HEK293 (cell line): Measurements from ENCODE around the gene RASA1.
A peak's percentile ranks its signal among the peaks of the same experiment; 100 is the strongest.

Experiments
- CTCF ChIA-PET: fragments of 350-600 bp; formaldehyde crosslinking; extraction: SDS; loops from one replicate; lab custom pipeline; 2021; ENCODE audit warnings: antibody characterized with exemption; lab: Yijun Ruan, JAX
- POLR2A ChIA-PET: fragments of 300-600 bp; formaldehyde crosslinking; extraction: SDS; loops from one replicate; lab custom pipeline; 2020; ENCODE audit warnings: antibody characterized with exemption, inconsistent platforms; lab: Yijun Ruan, JAX
- H3K27ac ChIP-seq: fragments of 200-500 bp; sonication (Bioruptor generic); 2 replicates; pipeline ENCODE4 v1.5.1; 2014; ENCODE audit warnings: low read depth, low read length, control low read depth, inconsistent platforms; ENCODE audit errors: extremely low read depth
- H3K36me3 ChIP-seq, 2 experiments: fragments of 200-500 bp in 1 of 2; sonication (Bioruptor generic) in 1 of 2; 1 replicate in 1 of 2; 2 replicates in 1 of 2; pipeline ENCODE4 v1.5.1; 2014 to 2017; ENCODE audit warnings: inconsistent platforms in 2 of 2, low read length in 2 of 2; ENCODE audit not compliant: control insufficient read depth in 2 of 2, insufficient read depth in 1 of 2
- H3K4me1 ChIP-seq: fragments of 200-500 bp; sonication (Bioruptor generic); 2 replicates; pipeline ENCODE4 v1.5.1; 2014; ENCODE audit warnings: mild to moderate bottlenecking, low read length, inconsistent platforms; ENCODE audit not compliant: control insufficient read depth, insufficient read depth
- H3K4me3 ChIP-seq: 2 replicates; pipeline ENCODE4 v1.5.1; 2011; ENCODE audit warnings: low read depth, mild to moderate bottlenecking, control low read depth, low read length, moderate library complexity
- H3K9me3 ChIP-seq: fragments of 200-500 bp; sonication (Bioruptor generic); 2 replicates; pipeline ENCODE4 v1.5.1; 2014; ENCODE audit warnings: low read depth, low read length, inconsistent platforms; ENCODE audit not compliant: control insufficient read depth, insufficient read depth
- BCL11A ChIP-seq: fragments of 450-650 bp; formaldehyde crosslinking; IDR thresholded peaks from 2 replicates; pipeline ENCODE4 v1.5.1; 2016; ENCODE audit warnings: low read depth, missing biosample characterization, missing genetic modification characterization
- BCL11B ChIP-seq: fragments of 450-650 bp; formaldehyde crosslinking; IDR thresholded peaks from 2 replicates; pipeline ENCODE4 v1.5.1; 2016; ENCODE audit warnings: low read depth, missing biosample characterization, missing genetic modification characterization
- EGR2 ChIP-seq: fragments of 450-650 bp; formaldehyde crosslinking; IDR thresholded peaks from 2 replicates; pipeline ENCODE4 v1.5.1; 2016; ENCODE audit warnings: low read depth, missing biosample characterization, missing genetic modification characterization
- GLI2 ChIP-seq: fragments of 450-650 bp; formaldehyde crosslinking; IDR thresholded peaks from 2 replicates; pipeline ENCODE4; 2017; ENCODE audit warnings: missing biosample characterization, missing genetic modification characterization, low read depth, borderline replicate concordance
- KLF7 ChIP-seq: fragments of 450-650 bp; formaldehyde crosslinking; IDR thresholded peaks from 2 replicates; pipeline ENCODE4 v1.5.1; 2016; ENCODE audit warnings: missing biosample characterization, missing genetic modification characterization, borderline replicate concordance
- OSR2 ChIP-seq: fragments of 450-650 bp; formaldehyde crosslinking; IDR thresholded peaks from 2 replicates; pipeline ENCODE4 v1.5.1; 2016; ENCODE audit warnings: missing biosample characterization, missing genetic modification characterization
- PRDM6 ChIP-seq: fragments of 450-650 bp; formaldehyde crosslinking; IDR thresholded peaks from 2 replicates; pipeline ENCODE4 v1.5.1; 2017; ENCODE audit warnings: missing biosample characterization, missing genetic modification characterization
- SALL2 ChIP-seq: fragments of 450-650 bp; formaldehyde crosslinking; IDR thresholded peaks from 2 replicates; pipeline ENCODE4 v1.5.0; 2017; ENCODE audit warnings: missing biosample characterization, mild to moderate bottlenecking, missing genetic modification characterization, borderline replicate concordance
- SP2 ChIP-seq: fragments of 450-650 bp; formaldehyde crosslinking; IDR thresholded peaks from 2 replicates; pipeline ENCODE4 v1.5.1; 2016; ENCODE audit warnings: missing biosample characterization, missing genetic modification characterization
- SP3 ChIP-seq: fragments of 450-650 bp; formaldehyde crosslinking; IDR thresholded peaks from 2 replicates; pipeline ENCODE4 v1.5.1; 2016; ENCODE audit warnings: missing biosample characterization, missing genetic modification characterization
- WT1 ChIP-seq: fragments of 450-650 bp; formaldehyde crosslinking; IDR thresholded peaks from 2 replicates; pipeline ENCODE4 v1.5.1; 2016; ENCODE audit warnings: missing biosample characterization, missing genetic modification characterization
- ZBTB6 ChIP-seq: fragments of 450-650 bp; formaldehyde crosslinking; IDR thresholded peaks from 2 replicates; pipeline ENCODE4 v1.5.1; 2017; ENCODE audit warnings: missing biosample characterization, missing genetic modification characterization
- ZFP41 ChIP-seq: fragments of 450-650 bp; formaldehyde crosslinking; IDR thresholded peaks from 2 replicates; pipeline ENCODE4 v1.5.1; 2016; ENCODE audit warnings: missing biosample characterization, missing genetic modification characterization, borderline replicate concordance
- ZFP69B ChIP-seq: fragments of 450-650 bp; formaldehyde crosslinking; IDR thresholded peaks from 2 replicates; pipeline ENCODE4 v1.5.1; 2016; ENCODE audit warnings: missing biosample characterization, missing genetic modification characterization
- ZIC2 ChIP-seq: fragments of 450-650 bp; formaldehyde crosslinking; IDR thresholded peaks from 2 replicates; pipeline ENCODE4 v1.5.1; 2016; ENCODE audit warnings: missing biosample characterization, missing genetic modification characterization
- ZNF10 ChIP-seq: fragments of 450-650 bp; formaldehyde crosslinking; IDR thresholded peaks from 2 replicates; pipeline ENCODE4 v1.5.1; 2017; ENCODE audit warnings: missing biosample characterization, missing genetic modification characterization
- ZNF112 ChIP-seq: fragments of 450-650 bp; formaldehyde crosslinking; IDR thresholded peaks from 2 replicates; pipeline ENCODE4 v1.5.0; 2017; ENCODE audit warnings: missing biosample characterization, missing genetic modification characterization
- ZNF169 ChIP-seq: fragments of 450-650 bp; formaldehyde crosslinking; IDR thresholded peaks from 2 replicates; pipeline ENCODE4 v1.5.1; 2016; ENCODE audit warnings: missing biosample characterization, missing genetic modification characterization
- ZNF2 ChIP-seq: fragments of 450-650 bp; formaldehyde crosslinking; IDR thresholded peaks from 2 replicates; pipeline ENCODE4 v1.5.1; 2016; ENCODE audit warnings: missing biosample characterization, missing genetic modification characterization
- ZNF223 ChIP-seq: fragments of 450-650 bp; formaldehyde crosslinking; IDR thresholded peaks from 2 replicates; pipeline ENCODE4 v1.5.1; 2016; ENCODE audit warnings: missing biosample characterization, missing genetic modification characterization
- ZNF335 ChIP-seq: fragments of 450-650 bp; formaldehyde crosslinking; conservative IDR thresholded peaks from 2 replicates; pipeline ENCODE4 v1.5.1; 2016; ENCODE audit warnings: missing biosample characterization, missing genetic modification characterization
- ZNF449 ChIP-seq: fragments of 450-650 bp; formaldehyde crosslinking; IDR thresholded peaks from 2 replicates; pipeline ENCODE4 v1.5.1; 2017; ENCODE audit warnings: missing biosample characterization, mild to moderate bottlenecking, missing genetic modification characterization, moderate library complexity
- ZNF473 ChIP-seq: fragments of 450-650 bp; formaldehyde crosslinking; IDR thresholded peaks from 2 replicates; pipeline ENCODE4 v1.5.1; 2017; ENCODE audit warnings: missing biosample characterization, missing genetic modification characterization
- ZNF513 ChIP-seq: fragments of 450-650 bp; IDR thresholded peaks from 2 replicates; pipeline ENCODE4 v1.5.1; 2018; ENCODE audit warnings: missing biosample characterization, missing genetic modification characterization
- ZNF544 ChIP-seq: fragments of 450-650 bp; formaldehyde crosslinking; IDR thresholded peaks from 2 replicates; pipeline ENCODE4 v1.5.0; 2017; ENCODE audit warnings: missing biosample characterization, missing genetic modification characterization
- ZNF549 ChIP-seq: fragments of 450-650 bp; IDR thresholded peaks from 2 replicates; pipeline ENCODE4 v1.5.1; 2018; ENCODE audit warnings: missing biosample characterization, missing genetic modification characterization, mild to moderate bottlenecking, inconsistent platforms, moderate library complexity
- ZNF555 ChIP-seq: fragments of 450-650 bp; formaldehyde crosslinking; conservative IDR thresholded peaks from 2 replicates; pipeline ENCODE4 v1.5.1; 2017; ENCODE audit warnings: missing biosample characterization, mild to moderate bottlenecking, missing genetic modification characterization, inconsistent platforms
- ZNF560 ChIP-seq: fragments of 450-650 bp; formaldehyde crosslinking; IDR thresholded peaks from 2 replicates; pipeline ENCODE4 v1.5.1; 2017; ENCODE audit warnings: missing biosample characterization, missing genetic modification characterization, borderline replicate concordance
- ZNF596 ChIP-seq: fragments of 450-650 bp; IDR thresholded peaks from 2 replicates; pipeline ENCODE4 v1.5.0; 2018; ENCODE audit warnings: missing biosample characterization, mild to moderate bottlenecking, missing genetic modification characterization, moderate library complexity
- ZNF621 ChIP-seq: fragments of 450-650 bp; formaldehyde crosslinking; IDR thresholded peaks from 2 replicates; pipeline ENCODE4 v1.5.1; 2017; ENCODE audit warnings: missing biosample characterization, missing genetic modification characterization
- ZNF670 ChIP-seq: fragments of 450-650 bp; formaldehyde crosslinking; IDR thresholded peaks from 2 replicates; pipeline ENCODE4 v1.5.1; 2016; ENCODE audit warnings: missing biosample characterization, missing genetic modification characterization, low read depth
- ZSCAN5A ChIP-seq: fragments of 450-650 bp; formaldehyde crosslinking; IDR thresholded peaks from 2 replicates; pipeline ENCODE4 v1.5.1; 2016; ENCODE audit warnings: missing biosample characterization, missing genetic modification characterization

The RASA1 gene

GRCh38 chr5:87266914-87267573 is 639 bp upstream of the RASA1 start:
- CTCF ChIA-PET, result no interaction called here
- POLR2A ChIA-PET, result interaction anchor here (0.6 to 1.7 kb wide), 11 partner anchors 8 to 171 kb away, joined by 3 to 9 read pairs (median 5); no protein-coding TSS in a partner anchor
- Histone ChIP-seq H3K27ac (peak overlapping the region; percentile 95), H3K9me3 (no peaks in the 10 kb centered on the region), H3K4me1 (peaks cover 5% of the 10 kb centered on the region; the same call in 1 of the 2 replicates), H3K4me3 (peak overlapping the region; percentile 84), H3K36me3 (peaks cover 0 to 4% of the 10 kb centered on the region in 2 experiments; a peak in 1 of 3 replicates)
- TF ChIP-seq KLF7 (tag by site-specific recombination) (no peak), ZNF670 (tag by site-specific recombination) (no peak), BCL11A (tag by site-specific recombination) (no peak), GLI2 (tag by site-specific recombination) (no peak), BCL11B (tag by site-specific recombination) (peak; percentile 14; the same call in 1 of the 2 replicates), ZSCAN5A (tag by site-specific recombination) (no peak), ZNF169 (tag by site-specific recombination) (no peak), ZNF555 (tag by site-specific recombination) (no peak), ZIC2 (tag by site-specific recombination) (no peak), ZNF513 (tag by site-specific recombination) (peak; percentile 56), ZFP69B (tag by site-specific recombination) (no peak; the same call in 1 of the 2 replicates), ZNF223 (tag by site-specific recombination) (no peak), WT1 (tag by site-specific recombination) (no peak), ZNF560 (no peak), OSR2 (no peak), ZNF449 (tag by site-specific recombination) (0 out of 2 replicates have a peak, but pooled peaks have one; percentile 13), ZNF621 (tag by site-specific recombination) (no peak), ZNF549 (tag by site-specific recombination) (no peak), ZBTB6 (tag by site-specific recombination) (no peak), ZNF10 (tag by site-specific recombination) (no peak), ZNF2 (tag by site-specific recombination) (peak; percentile 75), ZNF473 (tag by site-specific recombination) (no peak), ZNF112 (tag by site-specific recombination) (no peak), SP3 (tag by site-specific recombination) (no peak), ZNF544 (tag by site-specific recombination) (no peak), ZNF596 (tag by site-specific recombination) (no peak), PRDM6 (tag by site-specific recombination) (no peak; the same call in 1 of the 2 replicates), ZFP41 (tag by site-specific recombination) (no peak), EGR2 (tag by site-specific recombination) (no peak), SALL2 (tag by site-specific recombination) (no peak), ZNF335 (tag by site-specific recombination) (no peak), SP2 (tag by site-specific recombination) (no peak)
